H1 (cell line): ENCODE data around the gene FRMD4A. TPM values are rescaled to one million over a fixed set of nuclear protein-coding genes. Genes with fewer than 3 reads are reported as not detected.

Source experiments
- CTCF ChIA-PET: fragments of 300-600 bp; sonication (Branson Sonifier 250); formaldehyde crosslinking; loops from one replicate; lab custom pipeline; 2021; ENCODE audit not compliant: partially characterized antibody; lab: Charles Lee
- POLR2A ChIA-PET: fragments of 300-600 bp; sonication (Branson Sonifier 250); formaldehyde crosslinking; loops from one replicate; lab custom pipeline; 2021; ENCODE audit warnings: inconsistent platforms; ENCODE audit not compliant: partially characterized antibody; lab: Charles Lee
- DNase-seq, 2 experiments: peaks; one replicate each; pipeline versions ENCODE4 v3.0.0 to v3.0.0-alpha.2; 2010 to 2022; ENCODE audit warnings: low spot score in 2 of 2, low read depth in 1 of 2, mixed read lengths in 1 of 2
- FAIRE-seq: peaks from 2 replicates; lab custom pipeline; 2011; peaks lifted over from hg19 to GRCh38; lab: Jason Lieb, UNC
- H2AFZ ChIP-seq: 2 replicates; pipeline ENCODE4 v1.8.1; 2012; ENCODE audit warnings: low read length, inconsistent platforms
- H2AK5ac ChIP-seq: 2 replicates; pipeline ENCODE4 v1.6.1; 2013; ENCODE audit warnings: low read depth, low read length
- H2BK120ac ChIP-seq: replicated peaks from 2 replicates; pipeline ENCODE3; 2013; ENCODE audit warnings: low read depth, low read length, inconsistent platforms
- H2BK12ac ChIP-seq: 2 replicates; pipeline ENCODE4 v1.6.1; 2013; ENCODE audit warnings: low read depth, low read length
- H2BK15ac ChIP-seq: 2 replicates; pipeline ENCODE4 v1.6.1; 2013; ENCODE audit warnings: low read length
- H2BK20ac ChIP-seq: 2 replicates; pipeline ENCODE4 v1.6.1; 2013; ENCODE audit warnings: low read length
- H2BK5ac ChIP-seq: 2 replicates; pipeline ENCODE4 v1.6.1; 2013; ENCODE audit warnings: low read depth, low read length
- H3K14ac ChIP-seq: 2 replicates; pipeline ENCODE4 v1.6.1; 2013; ENCODE audit warnings: inconsistent platforms; ENCODE audit not compliant: insufficient read length
- H3K18ac ChIP-seq: 2 replicates; pipeline ENCODE4 v1.6.1; 2013; ENCODE audit warnings: low read length; ENCODE audit errors: extremely low read depth
- H3K23ac ChIP-seq: 2 replicates; pipeline ENCODE4 v1.6.1; 2013; ENCODE audit warnings: inconsistent platforms; ENCODE audit not compliant: insufficient read length
- H3K23me2 ChIP-seq: 2 replicates; pipeline ENCODE4 v1.6.1; 2013; ENCODE audit warnings: low read depth, low read length
- H3K27ac ChIP-seq: 2 replicates; pipeline ENCODE4 v1.6.1; 2011; ENCODE audit warnings: low read depth, low read length, inconsistent platforms
- H3K27me3 ChIP-seq, 4 experiments: replicated peaks in 1 of 4; 1 replicate in 1 of 4; 2 replicates in 3 of 4; pipeline versions ENCODE4 v1.6.1 to v1.8.1; 2011 to 2013; ENCODE audit warnings: low read length in 3 of 4, mild to moderate bottlenecking in 3 of 4, inconsistent platforms in 2 of 4, mixed read lengths in 2 of 4, moderate library complexity in 1 of 4; ENCODE audit not compliant: control insufficient read depth in 3 of 4, insufficient read depth in 3 of 4; ENCODE audit errors: extremely low read depth in 1 of 4
- H3K36me3 ChIP-seq, 4 experiments: 2 replicates each; pipeline versions ENCODE4 v1.6.1 to v1.8.1; 2011 to 2013; ENCODE audit warnings: mild to moderate bottlenecking in 4 of 4, low read length in 3 of 4, moderate library complexity in 2 of 4, control low read depth in 1 of 4, inconsistent platforms in 1 of 4; ENCODE audit not compliant: insufficient read depth in 4 of 4, control insufficient read depth in 2 of 4
- H3K4ac ChIP-seq: replicated peaks from 2 replicates; pipeline ENCODE3; 2013; ENCODE audit warnings: low read length, low read depth, mixed read lengths, inconsistent platforms; ENCODE audit not compliant: insufficient read length
- H3K4me1 ChIP-seq, 4 experiments: replicated peaks in 1 of 4; 1 replicate in 1 of 4; 2 replicates in 3 of 4; pipeline versions ENCODE4 v1.6.1 to v1.8.1; 2011 to 2013; ENCODE audit warnings: low read length in 3 of 4, inconsistent platforms in 2 of 4, mixed read lengths in 1 of 4; ENCODE audit not compliant: insufficient read depth in 4 of 4, control insufficient read depth in 3 of 4
- H3K4me2 ChIP-seq, 2 experiments: 2 replicates each; pipeline versions ENCODE4 v1.6.1 to v1.8.1; 2011 to 2013; ENCODE audit warnings: low read depth in 2 of 2, low read length in 2 of 2, control low read depth in 1 of 2, inconsistent platforms in 1 of 2, mild to moderate bottlenecking in 1 of 2; ENCODE audit not compliant: insufficient read depth in 1 of 2
- H3K4me3 ChIP-seq, 4 experiments: fragments of 200-600, 300-600 bp in 1 of 4; sonication (generic), shearing (Covaris generic), sonication (Bioruptor Twin) in 1 of 4; 2 replicates each; pipeline versions ENCODE4 v1.5.1 to v1.8.1; 2011 to 2016; ENCODE audit warnings: low read length in 4 of 4, low read depth in 3 of 4, control low read depth in 2 of 4, inconsistent platforms in 2 of 4, mild to moderate bottlenecking in 2 of 4, mixed read lengths in 1 of 4, moderate library complexity in 1 of 4; ENCODE audit not compliant: insufficient read depth in 2 of 4; ENCODE audit errors: extremely low read depth in 1 of 4
- H3K56ac ChIP-seq: replicated peaks from 2 replicates; pipeline ENCODE3; 2013; ENCODE audit warnings: low read depth, mild to moderate bottlenecking, mixed read lengths, low read length, inconsistent platforms; ENCODE audit not compliant: insufficient read length
- H3K79me1 ChIP-seq: 2 replicates; pipeline ENCODE4 v1.6.1; 2013; ENCODE audit warnings: low read depth, low read length, control low read depth
- H3K79me2 ChIP-seq, 2 experiments: 2 replicates each; pipeline versions ENCODE4 v1.6.1 to v1.8.1; 2012 to 2013; ENCODE audit warnings: low read length in 2 of 2, mild to moderate bottlenecking in 2 of 2, inconsistent platforms in 1 of 2; ENCODE audit not compliant: insufficient read depth in 2 of 2, control insufficient read depth in 1 of 2
- H3K9ac ChIP-seq, 4 experiments: replicated peaks in 1 of 4; 1 replicate in 1 of 4; 2 replicates in 3 of 4; pipeline versions ENCODE4 v1.6.1 to v1.8.1; 2011 to 2013; ENCODE audit warnings: low read depth in 3 of 4, low read length in 3 of 4, control low read depth in 2 of 4, mild to moderate bottlenecking in 2 of 4, moderate library complexity in 2 of 4, inconsistent platforms in 1 of 4; ENCODE audit errors: extremely low read depth in 1 of 4
- H3K9me3 ChIP-seq, 2 experiments: 2 replicates each; pipeline versions ENCODE4 v1.6.1 to v1.8.1; 2012 to 2013; ENCODE audit warnings: mild to moderate bottlenecking in 2 of 2, moderate library complexity in 2 of 2, control low read depth in 1 of 2, inconsistent platforms in 1 of 2, low read depth in 1 of 2, low read length in 1 of 2, mixed read lengths in 1 of 2; ENCODE audit not compliant: insufficient read depth in 2 of 2
- H4K20me1 ChIP-seq, 2 experiments: replicated peaks in 1 of 2; 2 replicates each; pipeline versions ENCODE3 to v1.8.1; 2011 to 2013; ENCODE audit warnings: inconsistent platforms in 2 of 2, low read length in 2 of 2, mild to moderate bottlenecking in 1 of 2; ENCODE audit not compliant: insufficient read depth in 2 of 2, control insufficient read depth in 1 of 2
- H4K5ac ChIP-seq: 2 replicates; pipeline ENCODE4 v1.6.1; 2013; ENCODE audit warnings: low read length, low read depth, mixed read lengths, inconsistent platforms; ENCODE audit not compliant: insufficient read length
- H4K8ac ChIP-seq: 2 replicates; pipeline ENCODE4 v1.8.0; 2013; ENCODE audit warnings: mild to moderate bottlenecking, moderate library complexity, low read length, inconsistent platforms; ENCODE audit not compliant: insufficient read depth; ENCODE audit errors: extremely low read depth
- H4K91ac ChIP-seq: replicated peaks from 2 replicates; pipeline ENCODE3; 2013; ENCODE audit warnings: low read length, mixed read lengths, inconsistent platforms; ENCODE audit not compliant: insufficient read length
- ATF2 ChIP-seq: IDR thresholded peaks from 2 replicates; pipeline ENCODE4 v1.6.1; 2012; ENCODE audit warnings: low read length, inconsistent platforms
- BCL11A ChIP-seq, 2 experiments: IDR thresholded peaks; one replicate each; pipeline ENCODE4 v1.6.1; 2011; ENCODE audit warnings: low read depth in 2 of 2, low read length in 2 of 2, mild to moderate bottlenecking in 2 of 2
- CEBPB ChIP-seq: IDR thresholded peaks from 2 replicates; pipeline ENCODE4 v1.6.1; 2012; ENCODE audit warnings: low read depth, low read length
- CREB1 ChIP-seq: IDR thresholded peaks from 2 replicates; pipeline ENCODE4 v1.6.1; 2012; ENCODE audit warnings: inconsistent platforms
- CTBP2 ChIP-seq: IDR thresholded peaks from 2 replicates; pipeline ENCODE4 v1.7.0; 2011; ENCODE audit warnings: borderline replicate concordance, mild to moderate bottlenecking, moderate library complexity, mixed read lengths, low read length; ENCODE audit not compliant: insufficient read depth, insufficient read length
- E2F6 ChIP-seq: IDR thresholded peaks from 2 replicates; pipeline ENCODE4 v1.6.1; 2012; ENCODE audit warnings: inconsistent platforms
- EP300 ChIP-seq, 2 experiments: IDR thresholded peaks; 1 replicate in 1 of 2; 2 replicates in 1 of 2; pipeline ENCODE4 v1.6.1; 2011 to 2012; ENCODE audit warnings: low read depth in 2 of 2, low read length in 2 of 2, mild to moderate bottlenecking in 2 of 2, borderline replicate concordance in 1 of 2, inconsistent platforms in 1 of 2, moderate library complexity in 1 of 2
- EZH2 ChIP-seq: fragments of 200-600 bp; sonication (generic); IDR thresholded peaks from 2 replicates; pipeline ENCODE4 v1.7.1; 2012; ENCODE audit warnings: low read depth, mild to moderate bottlenecking, moderate library complexity, low read length, inconsistent platforms; ENCODE audit not compliant: severe bottlenecking
- GABPA ChIP-seq: IDR thresholded peaks from 2 replicates; pipeline ENCODE4 v1.6.1; 2011; ENCODE audit warnings: mild to moderate bottlenecking, low read length, moderate library complexity, borderline replicate concordance; ENCODE audit not compliant: insufficient read depth
- RAD21 ChIP-seq, 2 experiments: IDR thresholded peaks in 1 of 2; conservative IDR thresholded peaks in 1 of 2; 2 replicates each; pipeline ENCODE4 v1.6.1; 2011; ENCODE audit warnings: low read depth in 2 of 2, low read length in 2 of 2, improper control_type of control experiment in 1 of 2, inconsistent platforms in 1 of 2, mild to moderate bottlenecking in 1 of 2, moderate library complexity in 1 of 2
- SIX5 ChIP-seq: IDR thresholded peaks from 2 replicates; pipeline ENCODE4 v1.6.1; 2011; ENCODE audit warnings: mild to moderate bottlenecking, low read depth, low read length
- WGBS, 2 experiments: shearing (Covaris generic) in 1 of 2; methylation state at CpG; one replicate each; pipeline versions ENCODE4 v1.1.6 to v1.1.7; 2013 to 2015; ENCODE audit warnings: low lambda C conversion rate in 2 of 2, mixed read lengths in 2 of 2, inconsistent platforms in 1 of 2, low coverage in 1 of 2, missing lambda C conversion rate in 1 of 2; ENCODE audit not compliant: insufficient replicate concordance in 2 of 2, insufficient coverage in 1 of 2, insufficient read length in 1 of 2; ENCODE audit errors: extremely low coverage in 1 of 2, missing lambda C conversion rate in 1 of 2; 5-methylcytosine and 5-hydroxymethylcytosine counted together
- polyA plus RNA-seq, 7 experiments: library from polyadenylated mRNA; depleted of rRNA in 3 of 7; stranded (reverse) in 5 of 7; unstranded in 2 of 7; fragments of >200 nt in 5 of 7; fragments of 200-250 nt in 2 of 7; gene quantifications; 1 replicate in 5 of 7; 2 replicates in 1 of 7; 4 replicates in 1 of 7; pipeline versions ENCODE4 v1.2.1 to v1.2.3, GENCODE V29; 2011 to 2013; ENCODE audit warnings: missing spikeins in 2 of 7, mixed read lengths in 2 of 7
- total RNA-seq: library from RNA; stranded (reverse); fragmentation: NEBNext Ultra II Directional; extraction: Animal tissue kit (Norgen Biotek cat#: 25700); gene quantifications from 2 replicates; pipeline ENCODE4 v1.2.1, GENCODE V29; 2021

The FRMD4A gene
- total and polyA plus RNA-seq, 2 of the 8 experiments (the other 6 are each of a cell fraction or from before 2014, with no cell fraction given): 38.6 to 39.6 TPM

- ChIA-PET POLR2A (no interaction called here), CTCF (interaction anchor here (0.8 to 2.3 kb wide), 3 partner anchors 10 to 225 kb away, joined by 3 to 6 read pairs (median 4); no protein-coding TSS in a partner anchor)
- Histone ChIP-seq H2BK5ac (no peak overlapping the region), H4K20me1 (peaks cover 0 to 3% of the 10 kb centered on the region in 2 experiments), H3K9ac (no peak overlapping the region), H3K27me3 (no peaks in the 10 kb centered on the region), H3K4ac (no peak overlapping the region), H2AFZ (no peak overlapping the region), H3K9me3 (no peaks in the 10 kb centered on the region), H3K36me3 (peaks cover 0 to 2% (median 0%) of the 10 kb centered on the region in 4 experiments; a peak in 1 of 8 replicates), H3K79me2 (no peaks in the 10 kb centered on the region), H4K8ac (no peak overlapping the region), H2AK5ac (no peak overlapping the region), H3K23me2 (no peaks in the 10 kb centered on the region), H3K4me1 (no peaks in the 10 kb centered on the region), H3K4me3 (no peak overlapping the region), H3K79me1 (no peaks in the 10 kb centered on the region), H3K27ac (no peak overlapping the region), H3K56ac (no peak overlapping the region), H3K14ac (no peak overlapping the region), H3K23ac (no peak overlapping the region), H3K18ac (no peak overlapping the region), H2BK20ac (no peak overlapping the region), H2BK12ac (no peak overlapping the region), H4K5ac (no peak overlapping the region), H3K4me2 (no peak overlapping the region), H2BK120ac (no peak overlapping the region), H4K91ac (no peak overlapping the region), H2BK15ac (no peak overlapping the region)
- WGBS, 2 experiments: 85 to 100% methylated on average over 1 to 5 of the region's 5 CpGs
- FAIRE-seq (no peak), DNase-seq (no peak)
- TF ChIP-seq ATF2: no peak
- no peak for TF ChIP-seq RAD21 (IDR thresholded peaks at IDR 0.05 in 1 of 2, conservative IDR thresholded peaks at IDR 0.05 in 1 of 2; ENCODE audit: low read depth in 2 of 2, low read length in 2 of 2)
- no peak for TF ChIP-seq SIX5
- TF ChIP-seq GABPA: no peak
- no peak for TF ChIP-seq BCL11A (IDR thresholded peaks at IDR 0.05; ENCODE audit: low read depth in 2 of 2, low read length in 2 of 2)
- no peak for TF ChIP-seq E2F6
- TF ChIP-seq EZH2: no peak
- no peak for TF ChIP-seq CREB1
- no peak for TF ChIP-seq CEBPB
- no peak for TF ChIP-seq CTBP2
- no peak for TF ChIP-seq EP300 (IDR thresholded peaks at IDR 0.05; ENCODE audit: borderline replicate concordance in 1 of 2, low read depth in 2 of 2, low read length in 2 of 2)
Measured at GRCh38 chr10:13597909-13598308, 732.8 kb downstream of the FRMD4A start.
